SHP77 treated with DMSO at 0.1 percent for 48 hours (cell line): ENCODE measurements around the gene CEBPZOS.
"Not testable (repeated sequence)": the region's sequence is repeated elsewhere in the genome, so short reads cannot be mapped to it uniquely, and the experiment has no call there.

Experiments
- DNase-seq: peaks from one replicate; lab custom pipeline; 2025; lab: John Stamatoyannopoulos, UW

The CEBPZOS gene

DNA sequence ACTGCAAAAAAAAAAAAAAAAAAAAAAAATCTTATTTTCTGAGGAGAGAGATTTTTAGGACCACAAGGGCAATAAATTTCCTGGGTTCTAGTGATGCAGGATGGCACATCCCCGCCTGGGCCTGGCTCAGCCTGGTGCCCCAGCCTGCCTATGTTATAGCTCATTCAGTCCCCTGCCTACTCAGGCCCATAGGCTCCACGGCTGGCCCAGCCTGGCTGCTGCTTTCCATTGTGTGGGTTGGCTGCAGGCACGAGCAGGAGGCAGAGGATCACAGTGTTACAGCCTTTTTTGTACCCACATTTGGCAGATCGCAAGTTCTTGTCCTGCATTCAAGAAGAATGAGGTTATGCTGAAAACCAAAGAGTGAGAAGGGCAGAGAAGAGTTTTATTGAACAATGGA lies 5.0 kb upstream of the CEBPZOS start:
- DNase-seq = no peak

GRCh38 chr2:37191747-37192146 lies 4.5 kb upstream of the CEBPZOS start:
- DNase-seq = no peak

DNA sequence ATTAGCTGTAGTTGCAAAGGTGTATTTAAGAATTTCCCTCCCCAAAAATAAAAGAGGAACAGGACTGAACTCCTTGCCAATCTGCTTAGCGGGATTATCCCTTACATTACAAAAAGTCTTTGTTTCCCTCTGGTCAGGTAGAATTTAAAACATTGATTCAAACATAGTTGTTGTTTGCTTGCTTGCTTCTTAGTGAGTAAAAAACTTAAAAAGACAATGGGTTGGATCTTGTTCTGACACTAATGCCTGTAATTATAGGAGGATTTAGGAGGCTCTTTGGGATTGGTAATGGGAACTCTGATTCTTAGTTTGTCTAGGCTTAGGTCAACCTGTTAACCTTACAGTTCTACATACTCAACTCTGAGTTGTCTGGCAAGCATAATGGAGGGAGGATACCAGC lies 3.7 kb upstream of the CEBPZOS start:
- no peak for DNase-seq

DNA sequence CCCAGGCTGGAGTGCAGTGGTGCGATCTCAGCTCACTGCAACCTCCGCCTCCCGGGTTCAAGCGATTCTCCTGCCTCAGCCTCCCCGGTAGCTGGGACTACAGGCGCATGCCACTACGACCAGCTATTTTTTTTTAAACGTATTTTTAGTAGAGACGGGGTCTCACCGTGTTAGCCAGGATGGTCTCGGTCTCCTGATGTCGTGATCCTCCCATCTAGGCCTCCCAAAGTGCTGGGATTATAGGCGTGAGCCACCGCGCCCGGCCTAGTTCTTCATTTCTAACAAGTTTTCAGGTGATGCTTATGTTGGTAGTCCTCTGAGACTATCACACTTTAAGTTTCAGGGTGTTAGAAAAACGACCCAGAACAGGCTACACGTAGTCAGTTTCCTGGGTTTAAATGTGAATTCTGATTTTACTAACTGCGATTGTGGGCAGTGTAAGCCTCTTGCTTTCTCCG lies 405 bp upstream of the CEBPZOS start:
- not testable (repeated sequence) for DNase-seq

GRCh38 chr2:37198681-37199065 lies 2.4 kb downstream of the CEBPZOS start:
- no peak for DNase-seq

DNA sequence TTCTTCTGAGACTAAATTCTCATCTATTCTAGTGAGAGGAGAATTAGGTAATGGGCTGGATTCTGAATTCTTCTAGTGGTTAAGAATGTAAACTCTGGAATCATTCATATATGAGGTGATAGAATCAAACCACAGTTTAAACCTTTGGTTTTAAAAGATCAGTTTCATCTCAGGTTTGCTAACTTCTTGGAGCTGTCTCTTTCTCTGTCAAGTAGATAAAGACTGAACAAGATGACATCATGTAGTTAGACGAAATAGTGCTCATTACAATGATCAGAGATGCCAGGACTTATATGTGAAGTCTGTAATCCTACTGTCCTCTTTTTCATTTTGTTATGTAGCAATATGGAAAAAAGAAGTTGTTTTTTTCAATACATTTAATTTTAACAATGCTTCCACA lies 4.9 kb downstream of the CEBPZOS start:
- DNase-seq = no peak

- DNase-seq = no peak
Observed at GRCh38 chr2:37201766-37202165, 5.5 kb downstream of the CEBPZOS start.

GRCh38 chr2:37203708-37204107 lies 7.4 kb downstream of the CEBPZOS start:
- DNase-seq = no peak

- DNase-seq = not testable (repeated sequence)
Observed at GRCh38 chr2:37205071-37205661, 8.9 kb downstream of the CEBPZOS start.

GRCh38 chr2:37205689-37206341 lies 9.5 kb downstream of the CEBPZOS start:
- DNase-seq = no peak

- not testable (repeated sequence) for DNase-seq
Observed at GRCh38 chr2:37206760-37207159, 10.5 kb downstream of the CEBPZOS start.

GRCh38 chr2:37211212-37211611 lies 14.9 kb downstream of the CEBPZOS start:
- no peak for DNase-seq

- DNase-seq = no peak
Observed at GRCh38 chr2:37211939-37212338, 15.6 kb downstream of the CEBPZOS start.

DNA sequence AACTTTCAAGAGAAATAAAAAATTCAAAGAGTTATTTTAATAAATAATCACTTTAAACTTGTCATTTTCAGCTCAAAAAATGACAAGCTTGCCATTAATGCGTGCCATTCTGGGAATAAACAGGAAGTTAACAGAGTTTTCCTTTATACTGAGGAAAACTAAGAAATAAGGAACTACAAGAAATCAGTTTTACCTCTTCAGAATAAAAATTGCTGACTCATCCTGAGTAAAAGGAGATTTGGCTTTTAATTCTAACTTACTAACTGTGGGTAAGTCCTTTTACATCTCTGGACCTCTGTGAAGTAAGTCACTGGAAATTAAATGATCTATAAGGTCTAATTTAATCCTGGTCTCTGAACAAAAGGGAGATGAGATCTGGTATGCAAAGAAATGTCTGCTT lies 19.0 kb downstream of the CEBPZOS start:
- DNase-seq = no peak

DNA sequence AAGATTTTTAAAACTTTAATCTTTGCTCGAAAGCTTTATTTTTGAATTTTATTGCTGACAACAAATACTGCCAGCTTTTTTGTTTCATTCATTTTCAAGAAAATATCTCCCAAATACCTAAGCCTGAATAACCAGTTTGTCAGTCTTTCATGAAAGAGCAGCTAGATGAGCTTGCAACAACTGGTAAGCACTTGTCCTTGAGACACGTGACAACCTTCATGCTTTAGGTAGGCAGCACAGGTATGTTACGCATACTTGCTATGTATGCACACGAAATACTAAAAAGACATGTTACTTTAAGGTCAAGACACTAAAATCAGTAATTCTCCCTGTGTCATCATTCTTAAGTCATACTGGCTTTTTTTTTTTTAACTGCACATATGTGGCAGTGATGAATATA lies 22.8 kb downstream of the CEBPZOS start:
- no peak for DNase-seq

DNA sequence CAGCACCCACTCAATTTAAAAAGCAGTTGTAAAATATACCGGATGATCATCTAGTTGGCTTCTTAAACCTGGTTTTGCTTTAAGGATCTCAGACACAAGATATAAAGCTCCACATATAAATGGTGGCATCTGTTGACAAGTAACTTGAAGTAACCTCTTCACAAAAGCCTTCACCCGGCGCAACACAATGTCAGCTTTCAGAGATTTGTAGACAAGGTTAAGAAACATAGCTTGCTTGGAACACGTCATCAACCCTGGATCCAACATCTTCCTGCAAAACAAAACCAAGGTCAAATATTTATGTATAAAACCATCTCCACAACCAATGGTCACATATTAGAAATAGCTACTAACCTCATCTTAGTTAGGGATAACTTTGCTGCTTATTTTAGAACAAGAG lies 26.8 kb downstream of the CEBPZOS start:
- DNase-seq = no peak

DNA sequence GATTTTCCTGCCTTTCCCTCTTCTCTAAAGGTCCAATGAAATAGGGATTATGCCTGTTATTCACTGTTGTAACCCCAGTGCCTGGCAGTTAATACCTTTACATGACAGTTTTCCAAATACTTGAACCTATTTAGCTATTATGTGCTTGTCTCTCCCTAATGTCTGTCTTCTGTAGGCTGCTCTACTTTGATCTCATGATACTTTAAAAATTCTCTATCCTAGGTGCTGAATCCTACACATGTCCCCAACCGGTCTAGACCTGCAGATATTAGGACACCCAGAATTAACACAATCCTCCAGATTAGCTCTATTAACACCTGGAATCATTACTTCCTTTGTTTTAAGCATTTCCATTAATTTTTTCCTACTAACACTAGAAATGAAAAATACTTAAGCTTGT lies 27.8 kb downstream of the CEBPZOS start:
- no peak for DNase-seq

DNA sequence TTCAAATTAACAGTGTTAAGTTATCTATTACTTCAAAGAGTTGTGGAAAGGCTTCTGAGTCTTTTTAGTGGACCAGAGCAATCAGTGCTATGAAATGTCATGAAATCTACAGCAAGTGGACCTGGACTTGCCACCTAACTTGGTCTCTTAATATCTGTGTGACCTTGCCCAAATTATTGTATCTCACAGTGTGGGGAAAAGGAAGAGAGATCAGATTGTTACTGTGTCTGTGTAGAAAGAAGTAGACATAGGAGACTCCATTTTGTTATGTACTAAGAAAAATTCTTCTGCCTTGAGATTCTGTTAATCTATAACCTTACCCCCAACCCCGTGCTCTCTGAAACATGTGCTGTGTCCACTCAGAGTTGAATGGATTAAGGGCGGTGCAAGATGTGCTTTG lies 28.8 kb downstream of the CEBPZOS start:
- not testable (repeated sequence) for DNase-seq

- DNase-seq = no peak
Observed at GRCh38 chr2:37226863-37227262, 30.6 kb downstream of the CEBPZOS start.

DNA sequence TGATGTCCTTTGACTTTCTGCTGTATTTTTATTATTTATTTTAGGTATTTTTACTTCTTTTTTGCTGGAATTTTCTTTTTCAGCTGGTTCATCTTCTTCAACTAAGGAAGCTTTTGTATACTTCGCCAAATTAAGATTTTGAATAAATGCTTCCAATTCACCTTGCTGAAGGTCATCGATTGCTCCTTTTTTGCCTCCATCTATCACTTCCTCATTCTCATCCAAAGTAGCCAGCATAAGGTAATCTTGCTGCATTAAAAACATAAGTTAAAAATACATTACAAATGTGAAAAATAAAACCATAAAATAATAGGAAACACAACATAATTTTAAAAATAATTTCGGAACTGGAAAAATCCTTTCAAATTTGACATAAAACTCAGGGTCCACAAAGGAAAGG lies 32.5 kb downstream of the CEBPZOS start:
- no peak for DNase-seq

DNA sequence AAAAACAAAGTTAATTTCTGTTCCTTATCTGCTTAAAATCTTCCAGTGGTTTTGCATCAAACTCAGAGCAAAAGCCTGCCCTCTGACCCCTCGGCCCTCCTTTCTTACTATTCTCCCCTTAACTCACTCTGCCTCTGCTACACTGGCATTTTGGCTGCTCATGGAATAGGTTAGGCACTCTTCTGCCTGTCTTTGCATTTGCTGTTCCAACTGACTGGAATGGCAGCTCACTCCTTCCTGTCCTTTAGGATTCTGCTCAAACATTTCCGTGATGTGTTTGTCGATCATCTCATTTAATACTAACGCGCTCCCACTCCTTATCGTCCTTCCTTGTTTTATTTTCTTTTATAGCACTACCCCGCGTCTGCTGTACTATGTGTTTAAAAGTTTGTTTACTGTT lies 34.3 kb downstream of the CEBPZOS start:
- no peak for DNase-seq

DNA sequence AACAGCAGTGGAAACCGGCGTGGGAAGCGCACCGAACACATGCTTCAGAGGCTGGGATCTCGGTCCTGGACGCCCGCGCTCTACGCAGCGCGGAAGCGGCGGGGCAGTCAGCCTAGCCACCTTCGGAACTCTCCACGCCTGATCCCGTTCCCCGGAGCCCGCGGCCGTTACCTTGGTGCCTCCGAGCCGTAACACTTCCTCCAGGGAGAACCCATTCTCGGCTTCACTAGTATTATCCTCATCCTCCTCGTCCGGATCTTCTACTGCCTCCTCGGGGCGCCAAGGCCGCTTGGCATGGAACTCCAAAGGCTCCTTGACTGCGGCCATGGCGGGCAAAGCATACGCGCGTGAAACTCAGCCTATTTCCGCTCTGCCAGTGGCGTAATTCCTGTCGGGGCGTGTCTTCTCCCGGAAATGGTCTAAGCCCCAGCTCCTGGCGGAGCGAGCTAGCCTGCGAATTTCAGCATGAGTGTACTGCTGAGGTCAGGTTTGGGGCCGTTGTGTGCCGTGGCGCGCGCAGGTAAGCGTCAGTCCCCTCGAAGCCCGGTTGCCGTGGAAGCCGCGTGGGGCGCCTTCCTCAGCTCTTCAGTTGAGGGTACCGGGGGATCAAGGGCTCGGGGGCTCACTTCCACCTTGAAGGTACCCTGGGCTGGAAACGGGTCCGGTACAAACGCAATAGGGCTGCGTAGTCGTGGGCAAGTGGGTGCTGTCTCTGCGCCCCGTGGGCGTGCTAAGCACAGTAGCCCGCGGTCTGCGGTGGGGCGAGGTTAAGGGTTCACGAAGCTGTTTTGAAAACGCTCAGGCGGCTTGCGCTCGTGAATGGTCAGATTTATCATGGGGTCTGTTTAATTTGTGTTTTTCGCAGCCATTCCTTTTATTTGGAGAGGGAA lies 35.2 kb downstream of the CEBPZOS start, which contains the start of the genes CEBPZ and NDUFAF7:
Gene CEBPZ (minus strand): TSS at position 356 of the 890 bp plus-strand sequence. CDS start 29 bp downstream, at position 327.
Gene NDUFAF7 (plus strand): TSS at position 418 of the 890 bp plus-strand sequence. CDS start 48 bp downstream, at position 466.
- peak; percentile 73 for DNase-seq
